DOHH2 (cell line): Measurements from ENCODE around the gene PCYOX1L.

ENCODE experiments used
- H3F3A ChIP-seq: fragments of 200-600 bp; sonication (generic), shearing (Covaris generic); 2 replicates; pipeline ENCODE4 v1.6.0; 2016; ENCODE audit warnings: antibody characterized with exemption, mild to moderate bottlenecking; ENCODE audit not compliant: control insufficient read depth, insufficient read depth
- H3K27ac ChIP-seq: fragments of 200-600 bp; sonication (generic); 2 replicates; pipeline ENCODE4 v1.5.1; 2014; ENCODE audit warnings: low read depth, mild to moderate bottlenecking, low read length, moderate library complexity
- H3K27me3 ChIP-seq: fragments of 200-600 bp; sonication (generic); 2 replicates; pipeline ENCODE4 v1.6.1; 2014; ENCODE audit warnings: mild to moderate bottlenecking, low read length, mixed read lengths; ENCODE audit not compliant: control insufficient read depth
- H3K36me3 ChIP-seq: fragments of 200-600 bp; sonication (generic); 2 replicates; pipeline ENCODE4 v1.6.1; 2014; ENCODE audit warnings: mild to moderate bottlenecking, low read length, moderate library complexity, mixed read lengths; ENCODE audit not compliant: control insufficient read depth
- H3K4me1 ChIP-seq: fragments of 200-600 bp; sonication (generic); 2 replicates; pipeline ENCODE4 v1.6.1; 2014; ENCODE audit warnings: mild to moderate bottlenecking, low read length, mixed read lengths; ENCODE audit not compliant: control insufficient read depth
- H3K4me2 ChIP-seq: fragments of 200-600 bp; sonication (generic); 2 replicates; pipeline ENCODE4 v1.6.0; 2014; ENCODE audit warnings: mild to moderate bottlenecking, low read length, moderate library complexity
- H3K4me3 ChIP-seq: fragments of 200-600 bp; sonication (generic); 2 replicates; pipeline ENCODE4 v1.5.1; 2014; ENCODE audit warnings: mild to moderate bottlenecking, low read length, mixed read lengths
- H3K79me2 ChIP-seq: fragments of 200-600 bp; sonication (generic); 2 replicates; pipeline ENCODE4 v1.6.1; 2014; ENCODE audit warnings: mild to moderate bottlenecking, low read length, mixed read lengths; ENCODE audit not compliant: control insufficient read depth
- H3K9me2 ChIP-seq: fragments of 200-600 bp; sonication (generic); replicated peaks from 2 replicates; pipeline ENCODE4 v1.6.1; 2014; ENCODE audit warnings: mild to moderate bottlenecking, low read length, mixed read lengths; ENCODE audit not compliant: control insufficient read depth
- H3K9me3 ChIP-seq: fragments of 200-600 bp; sonication (generic); 2 replicates; pipeline ENCODE4 v1.6.1; 2014; ENCODE audit warnings: antibody characterized with exemption, low read length, mixed read lengths; ENCODE audit not compliant: control insufficient read depth, insufficient read depth
- H4K20me1 ChIP-seq: fragments of 200-600 bp; sonication (generic); 2 replicates; pipeline ENCODE4 v1.6.0; 2014; ENCODE audit warnings: low read depth, mild to moderate bottlenecking, antibody characterized with exemption, low read length, moderate library complexity; ENCODE audit not compliant: control insufficient read depth, insufficient read depth
- EZH2phosphoT487 ChIP-seq: fragments of 200-600 bp; sonication (generic); IDR thresholded peaks from 2 replicates; pipeline ENCODE4 v1.6.1; 2017; ENCODE audit warnings: borderline replicate concordance, mild to moderate bottlenecking, antibody characterized with exemption, low read length, moderate library complexity, mixed read lengths
- TF ChIP-seq, protein P1 (sequence below): fragments of 200-600 bp; sonication (generic); IDR thresholded peaks from one replicate; pipeline ENCODE4 v1.5.1; 2014; ENCODE audit warnings: antibody characterized with exemption, mild to moderate bottlenecking, low read depth, low read length; ENCODE audit not compliant: poor library complexity, severe bottlenecking

Gene PCYOX1L

DNA sequence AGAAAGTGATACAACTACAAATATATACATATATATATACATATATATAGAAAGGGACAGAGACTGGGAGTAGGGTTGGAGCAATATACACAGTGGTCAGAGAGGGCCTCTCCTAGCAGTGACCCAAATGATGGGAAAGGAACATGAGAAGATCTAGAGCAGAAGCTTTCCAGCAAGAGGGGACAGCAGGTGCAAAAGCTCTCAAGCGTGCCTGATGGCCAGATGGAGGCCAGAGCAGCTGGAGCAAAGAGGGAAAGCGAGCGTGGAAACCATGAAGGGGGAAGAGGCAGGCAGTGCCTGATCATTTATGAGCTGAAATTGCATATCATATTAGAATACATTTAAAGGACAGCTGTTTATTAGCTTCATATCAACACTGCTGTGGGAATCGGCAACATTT is 20.1 kb upstream of the PCYOX1L start:
- Histone ChIP-seq H3K27ac (no peak overlapping the region), H3F3A (no peaks in the 10 kb centered on the region), H3K4me1 (peaks cover 8% of the 10 kb centered on the region; the same call in 1 of the 2 replicates), H3K79me2 (no peaks in the 10 kb centered on the region), H4K20me1 (no peaks in the 10 kb centered on the region), H3K4me2 (no peak overlapping the region), H3K9me2 (no peaks in the 10 kb centered on the region), H3K9me3 (no peaks in the 10 kb centered on the region), H3K4me3 (no peak overlapping the region), H3K27me3 (no peaks in the 10 kb centered on the region; the same call in 1 of the 2 replicates), H3K36me3 (no peaks in the 10 kb centered on the region)
- no peak for TF ChIP-seq EZH2phosphoT487
- TF ChIP-seq, protein P1, sequence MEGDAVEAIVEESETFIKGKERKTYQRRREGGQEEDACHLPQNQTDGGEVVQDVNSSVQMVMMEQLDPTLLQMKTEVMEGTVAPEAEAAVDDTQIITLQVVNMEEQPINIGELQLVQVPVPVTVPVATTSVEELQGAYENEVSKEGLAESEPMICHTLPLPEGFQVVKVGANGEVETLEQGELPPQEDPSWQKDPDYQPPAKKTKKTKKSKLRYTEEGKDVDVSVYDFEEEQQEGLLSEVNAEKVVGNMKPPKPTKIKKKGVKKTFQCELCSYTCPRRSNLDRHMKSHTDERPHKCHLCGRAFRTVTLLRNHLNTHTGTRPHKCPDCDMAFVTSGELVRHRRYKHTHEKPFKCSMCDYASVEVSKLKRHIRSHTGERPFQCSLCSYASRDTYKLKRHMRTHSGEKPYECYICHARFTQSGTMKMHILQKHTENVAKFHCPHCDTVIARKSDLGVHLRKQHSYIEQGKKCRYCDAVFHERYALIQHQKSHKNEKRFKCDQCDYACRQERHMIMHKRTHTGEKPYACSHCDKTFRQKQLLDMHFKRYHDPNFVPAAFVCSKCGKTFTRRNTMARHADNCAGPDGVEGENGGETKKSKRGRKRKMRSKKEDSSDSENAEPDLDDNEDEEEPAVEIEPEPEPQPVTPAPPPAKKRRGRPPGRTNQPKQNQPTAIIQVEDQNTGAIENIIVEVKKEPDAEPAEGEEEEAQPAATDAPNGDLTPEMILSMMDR: no peak

DNA sequence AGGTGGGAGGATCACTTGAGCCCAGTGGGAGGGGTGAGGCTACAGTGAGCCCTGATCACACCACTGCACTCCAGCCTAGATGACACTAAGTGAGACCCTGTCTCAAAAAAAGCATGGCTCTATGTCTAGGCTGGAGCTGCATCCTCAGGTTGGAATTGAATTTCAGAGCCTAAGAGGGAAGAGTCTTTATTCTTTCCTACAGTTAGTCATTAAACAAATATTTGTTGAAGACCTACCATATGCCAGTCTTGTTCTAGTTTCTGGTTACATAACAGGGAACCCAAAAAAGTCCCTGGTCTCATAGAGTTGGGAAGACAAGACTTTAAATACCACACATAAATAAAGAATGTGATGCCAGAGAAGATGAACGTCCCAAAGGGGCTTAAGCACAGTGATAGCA is 19.5 kb upstream of the PCYOX1L start:
- Histone ChIP-seq H3K4me1 (peaks cover 8% of the 10 kb centered on the region; the same call in 1 of the 2 replicates), H3K79me2 (no peaks in the 10 kb centered on the region), H3K27me3 (no peaks in the 10 kb centered on the region; the same call in 1 of the 2 replicates), H3K9me3 (no peaks in the 10 kb centered on the region), H3K4me3 (no peak overlapping the region), H4K20me1 (no peaks in the 10 kb centered on the region), H3K4me2 (no peak overlapping the region), H3F3A (no peaks in the 10 kb centered on the region), H3K27ac (no peak overlapping the region), H3K36me3 (no peaks in the 10 kb centered on the region), H3K9me2 (no peaks in the 10 kb centered on the region)
- TF ChIP-seq EZH2phosphoT487: no peak
- TF ChIP-seq, protein P1: no peak

DNA sequence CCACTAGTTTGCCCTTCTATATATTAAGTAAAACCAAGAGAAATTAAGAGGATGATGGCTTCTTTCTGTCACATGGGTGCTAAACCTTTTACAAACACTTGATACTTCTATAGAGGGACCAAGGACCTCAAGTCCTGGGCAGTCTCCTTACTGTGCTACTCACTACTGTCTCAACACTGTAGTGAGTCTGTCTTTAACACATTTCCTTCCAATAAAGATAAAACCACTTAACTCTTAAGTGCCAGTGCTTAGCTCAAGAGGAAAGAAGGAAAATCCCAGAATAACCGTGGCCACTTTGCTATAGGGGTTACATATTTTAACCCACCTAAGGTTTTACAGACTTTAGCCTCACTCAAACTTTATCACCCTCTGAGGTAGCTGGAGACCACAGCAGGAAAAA is 16.9 kb upstream of the PCYOX1L start:
- no peaks in the 10 kb centered on the region for H3K9me3 ChIP-seq
- peaks cover 5% of the 10 kb centered on the region for H3K36me3 ChIP-seq
- TF ChIP-seq, protein P1: no peak
- no peak for TF ChIP-seq EZH2phosphoT487

DNA sequence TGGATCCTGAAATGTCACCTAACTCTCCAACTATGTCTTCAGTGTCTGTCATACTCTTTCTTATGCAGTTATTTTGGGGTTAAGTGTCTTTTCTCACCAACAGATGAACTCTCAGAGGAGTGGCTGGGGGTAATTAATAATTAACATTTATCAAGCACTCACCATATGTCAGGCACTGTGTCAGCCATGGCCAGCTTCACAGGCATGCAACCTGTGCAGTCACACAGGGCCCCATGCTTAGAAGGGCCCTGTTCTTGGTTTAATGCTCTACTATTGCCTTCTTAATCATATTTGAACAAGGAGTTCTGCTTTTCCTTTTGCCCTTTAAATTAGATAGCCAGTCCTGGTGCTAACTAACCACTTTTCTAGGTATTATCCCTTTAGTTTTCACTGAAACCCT is 16.0 kb upstream of the PCYOX1L start:
- H3K27ac ChIP-seq: no peak overlapping the region
- H3K27me3 ChIP-seq: no peaks in the 10 kb centered on the region
- peaks cover 23% of the 10 kb centered on the region for H3K4me1 ChIP-seq
- TF ChIP-seq, protein P1: no peak
- no peak for TF ChIP-seq EZH2phosphoT487
- H4K20me1 ChIP-seq: peaks cover under 1% of the 10 kb centered on the region; the same call in 1 of the 2 replicates
- H3K36me3 ChIP-seq: peaks cover 10% of the 10 kb centered on the region
- peaks cover 25% of the 10 kb centered on the region for H3K79me2 ChIP-seq
- H3K4me2 ChIP-seq: no peak overlapping the region
- no peaks in the 10 kb centered on the region for H3K9me3 ChIP-seq
- peaks cover 11% of the 10 kb centered on the region; the same call in 1 of the 2 replicates for H3F3A ChIP-seq
- H3K4me3 ChIP-seq: no peak overlapping the region
- H3K9me2 ChIP-seq: no peaks in the 10 kb centered on the region

More for the DNA sequence above, 16.9 kb upstream of the PCYOX1L start:
- Histone ChIP-seq H3K4me1 (peaks cover 21% of the 10 kb centered on the region), H4K20me1 (no peaks in the 10 kb centered on the region), H3K4me3 (no peak overlapping the region), H3F3A (peaks cover 11% of the 10 kb centered on the region; the same call in 1 of the 2 replicates), H3K27ac (no peak overlapping the region), H3K27me3 (no peaks in the 10 kb centered on the region), H3K9me2 (no peaks in the 10 kb centered on the region), H3K79me2 (peaks cover 15% of the 10 kb centered on the region), H3K4me2 (no peak overlapping the region)
